Spleen (tissue), 7 donors: Measurements from ENCODE around the gene IRF2.

ENCODE experiments used
- CTCF ChIP-seq, 11 experiments: fragments of 200-600 bp in 7 of 11; fragments of 450-650 bp in 4 of 11; sonication (generic) in 4 of 11; IDR thresholded peaks in 8 of 11; conservative IDR thresholded peaks in 3 of 11; 1 replicate in 7 of 11; 2 replicates in 4 of 11; pipeline versions ENCODE4 v1.4.0 to v1.8.0; 2016 to 2021; ENCODE audit warnings: antibody characterized with exemption in 11 of 11, inconsistent platforms in 4 of 11, mild to moderate bottlenecking in 1 of 11
- POLR2A ChIP-seq, 3 donors: fragments of 450-650 bp; IDR thresholded peaks; one replicate each; pipeline ENCODE4 v1.5.1; 2017; ENCODE audit warnings: antibody characterized with exemption in 3 of 3, mild to moderate bottlenecking in 1 of 3
- POLR2AphosphoS5 ChIP-seq, 3 donors: sonication (generic); formaldehyde crosslinking; IDR thresholded peaks; one replicate each; pipeline ENCODE4 v1.5.1; 2017; ENCODE audit warnings: antibody characterized with exemption in 3 of 3
- donor health status: DM: no; HTN: no; CAD: no; lungs with moderate emphysema.
- donor health status: DM: no; HTN: no; CAD: no.
- donor health status: DM: no; HTN: no; CAD: no.

- TF ChIP-seq CTCF (IDR thresholded peaks at IDR 0.05 in 8 of 11, conservative IDR thresholded peaks at IDR 0.05 in 3 of 11) (no peak), POLR2A (IDR thresholded peaks at IDR 0.05) (no peak), POLR2AphosphoS5 (IDR thresholded peaks at IDR 0.05) (peak in 2 of 3 donors; percentile 66 to 75)
Measured at GRCh38 chr4:184448821-184449220, 25.5 kb downstream of the IRF2 start.
